Upper lobe of left lung (tissue), 6 donors: ENCODE measurements around the gene IL21R. TPM values are rescaled to one million over a fixed set of nuclear protein-coding genes. Genes with fewer than 3 reads are reported as not detected.

Source experiments
- ATAC-seq, 2 donors: fragments of 200-7000 bp; cut with Tn5 transposase; one replicate each; pipeline ENCODE4 v1.9.1; 2022; ENCODE audit warnings: mild to moderate bottlenecking in 2 of 2, moderate library complexity in 2 of 2; ENCODE audit not compliant: low FRiP score in 2 of 2
- DNase-seq, 2 donors: peaks; one replicate each; pipeline ENCODE4 v3.0.0-alpha.2; 2019 to 2020
- H3K27ac ChIP-seq, 4 donors: fragments of 200-600 bp; sonication (generic); one replicate each; pipeline ENCODE4 v1.5.1; 2016 to 2019
- H3K27me3 ChIP-seq, 4 donors: fragments of 200-600 bp; sonication (generic); one replicate each; pipeline ENCODE4 v1.5.1; 2017 to 2019
- H3K36me3 ChIP-seq, 4 donors: fragments of 200-600 bp; sonication (generic); one replicate each; pipeline ENCODE4 v1.5.1; 2016 to 2019
- H3K4me1 ChIP-seq, 4 donors: fragments of 200-600 bp; sonication (generic); one replicate each; pipeline ENCODE4 v1.5.1; 2018 to 2019
- H3K4me3 ChIP-seq, 4 donors: fragments of 200-600 bp; sonication (generic); one replicate each; pipeline ENCODE4 v1.5.1; 2017 to 2019; ENCODE audit warnings: mild to moderate bottlenecking in 2 of 4, moderate library complexity in 1 of 4
- H3K9me3 ChIP-seq, 4 donors: fragments of 200-600 bp; sonication (generic); one replicate each; pipeline ENCODE4 v1.5.1; 2018 to 2019
- CTCF ChIP-seq, 6 experiments: fragments of 450-650 bp in 4 of 6; fragments of 200-600 bp in 2 of 6; sonication (generic) in 2 of 6; IDR thresholded peaks; one replicate each; pipeline ENCODE4 v1.5.1; 2016 to 2019; ENCODE audit warnings: antibody characterized with exemption in 6 of 6
- EP300 ChIP-seq, 4 donors: sonication (generic); formaldehyde crosslinking; IDR thresholded peaks; one replicate each; pipeline ENCODE4 v1.5.1; 2017; ENCODE audit warnings: antibody characterized with exemption in 4 of 4, control low read depth in 2 of 4
- POLR2A ChIP-seq, 4 donors: fragments of 450-650 bp; IDR thresholded peaks; one replicate each; pipeline ENCODE4 v1.5.1; 2016 to 2017; ENCODE audit warnings: antibody characterized with exemption in 4 of 4, mild to moderate bottlenecking in 2 of 4
- POLR2AphosphoS5 ChIP-seq, 2 donors: sonication (generic); formaldehyde crosslinking; IDR thresholded peaks; one replicate each; pipeline ENCODE4 v1.5.1; 2017; ENCODE audit warnings: antibody characterized with exemption in 2 of 2
- WGBS, 2 donors: methylation state at CpG; one replicate each; pipeline ENCODE4 v1.1.5; 2017 to 2018; 5-methylcytosine and 5-hydroxymethylcytosine counted together
- total RNA-seq, 6 donors: library from RNA; depleted of rRNA in 4 of 6; stranded (reverse); fragments of >200 nt in 4 of 6; gene quantifications; one replicate each; pipeline versions ENCODE4 v1.1.0 to v1.2.1, GENCODE V29; 2016 to 2021
- donor health status: DM: no; HTN: no; CAD: no; lungs with moderate emphysema.
- donor health status: DM: no; HTN: yes; CAD: no; lungs with severe emphysema.

IL21R gene
- total RNA-seq = 10 to 100 TPM in 1 of 6 donors, 1 to 10 TPM in 5; 2.0 to 10.1 (median 3.6) TPM

DNA sequence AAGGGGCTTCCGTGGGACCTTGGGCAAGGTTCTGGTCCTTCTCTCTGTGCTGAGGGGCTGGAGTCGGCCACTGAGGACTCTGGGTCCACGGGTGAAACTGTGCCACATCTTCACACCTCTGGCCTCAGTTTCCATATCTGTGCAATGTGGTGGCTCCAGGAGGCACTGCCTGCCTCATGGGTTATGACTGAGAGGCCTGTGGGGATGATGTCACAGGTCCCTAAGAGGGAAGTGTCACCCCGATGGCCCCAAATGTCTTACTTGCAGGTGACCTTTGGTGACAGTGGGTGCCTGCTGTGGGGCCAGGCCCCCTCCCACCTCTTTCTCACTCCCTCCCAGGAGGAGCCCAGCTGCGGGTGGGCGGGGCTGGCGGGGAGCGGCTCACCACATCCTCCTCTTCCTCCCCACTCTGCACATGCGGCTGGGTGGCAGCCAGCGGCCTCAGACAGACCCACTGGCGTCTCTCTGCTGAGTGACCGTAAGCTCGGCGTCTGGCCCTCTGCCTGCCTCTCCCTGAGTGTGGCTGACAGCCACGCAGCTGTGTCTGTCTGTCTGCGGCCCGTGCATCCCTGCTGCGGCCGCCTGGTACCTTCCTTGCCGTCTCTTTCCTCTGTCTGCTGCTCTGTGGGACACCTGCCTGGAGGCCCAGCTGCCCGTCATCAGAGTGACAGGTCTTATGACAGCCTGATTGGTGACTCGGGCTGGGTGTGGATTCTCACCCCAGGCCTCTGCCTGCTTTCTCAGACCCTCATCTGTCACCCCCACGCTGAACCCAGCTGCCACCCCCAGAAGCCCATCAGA, at the start of gene IL21R:
IL21R (plus strand) TSS at position 407 of the 801 bp plus-strand sequence. CDS start 27,898 bp downstream, outside the sequence.
- 17 to 18% methylated on average over 8 to 14 of the region's 23 CpGs for WGBS, 2 donors
- TF ChIP-seq CTCF (IDR thresholded peaks at IDR 0.05) = no peak
- TF ChIP-seq POLR2A (IDR thresholded peaks at IDR 0.05) = peak in 1 of 4 donors; percentile 61
- peak in 1 of 2 donors; percentile 74 for TF ChIP-seq POLR2AphosphoS5 (IDR thresholded peaks at IDR 0.05)
- peak in 1 of 4 donors; percentile 19 for TF ChIP-seq EP300 (IDR thresholded peaks at IDR 0.05)
- DNase-seq (peak; percentile 72 to 93), ATAC-seq (peak; percentile 77 to 86)
- peak within 1 kb of the TSS; percentile 54 to 80 (median 79) for H3K27ac ChIP-seq
- peaks cover 23 to 51% (median 41%) of the 10 kb centered on the region in 4 donors for H3K4me1 ChIP-seq
- peak within 1 kb of the TSS; percentile 32 to 51 (median 39) for H3K4me3 ChIP-seq
- no peaks in the 10 kb centered on the region for H3K27me3 ChIP-seq
- no peaks in the 10 kb centered on the region for H3K9me3 ChIP-seq
- no peaks in the 10 kb centered on the region for H3K36me3 ChIP-seq

GRCh38 chr16:27353853-27354252, 48.1 kb upstream of the IL21R start:
- DNase-seq = no peak
- no peak for TF ChIP-seq EP300 (IDR thresholded peaks at IDR 0.05)
- no peak for TF ChIP-seq POLR2AphosphoS5 (IDR thresholded peaks at IDR 0.05)
- TF ChIP-seq POLR2A (IDR thresholded peaks at IDR 0.05) = no peak
- no peak for TF ChIP-seq CTCF (IDR thresholded peaks at IDR 0.05)
- WGBS, 2 donors = 91 to 94% methylated on average over 4 of the region's 4 CpGs
- H3K4me3 ChIP-seq = no peak overlapping the region
- no peak overlapping the region for H3K27ac ChIP-seq
- no peaks in the 10 kb centered on the region for H3K9me3 ChIP-seq
- H3K27me3 ChIP-seq = no peaks in the 10 kb centered on the region
- ATAC-seq = no peak
- H3K36me3 ChIP-seq = peaks cover 32 to 100% (median 92%) of the 10 kb centered on the region in 4 donors
- H3K4me1 ChIP-seq = peaks cover 1 to 7% (median 5%) of the 10 kb centered on the region in 4 donors

DNA sequence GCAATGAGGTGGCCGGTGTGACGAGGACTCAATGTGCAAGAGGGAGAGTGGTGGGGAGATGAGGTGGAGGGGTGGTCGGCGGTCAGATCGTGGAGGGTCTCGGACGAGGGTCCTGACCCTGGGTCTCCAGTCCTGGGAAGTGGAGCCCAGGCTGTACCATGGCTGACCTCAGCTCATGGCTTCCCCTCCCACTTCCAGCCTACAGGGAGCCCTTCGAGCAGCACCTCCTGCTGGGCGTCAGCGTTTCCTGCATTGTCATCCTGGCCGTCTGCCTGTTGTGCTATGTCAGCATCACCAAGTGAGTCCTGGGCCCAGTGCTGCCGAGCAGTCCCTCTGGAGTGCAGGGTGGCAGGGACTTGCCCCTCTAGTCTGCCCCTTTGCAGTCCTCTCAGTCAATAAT, 46.4 kb upstream of the IL21R start:
- peak overlapping the region in 1 of 4 donors; percentile 37 for H3K27ac ChIP-seq
- 68 to 75% methylated on average over 12 of the region's 12 CpGs for WGBS, 2 donors
- DNase-seq = peak; percentile 54 to 63

GRCh38 chr16:27356794-27357193, 45.2 kb upstream of the IL21R start:
- Histone ChIP-seq H3K9me3 (no peaks in the 10 kb centered on the region), H3K27me3 (no peaks in the 10 kb centered on the region), H3K27ac (peak overlapping the region in 2 of 4 donors; percentile 30 to 37), H3K4me3 (no peak overlapping the region), H3K36me3 (peaks cover 43 to 100% (median 88%) of the 10 kb centered on the region in 4 donors), H3K4me1 (peaks cover 4 to 11% (median 6%) of the 10 kb centered on the region in 4 donors)
- TF ChIP-seq CTCF (IDR thresholded peaks at IDR 0.05) (no peak), POLR2A (IDR thresholded peaks at IDR 0.05) (no peak), EP300 (IDR thresholded peaks at IDR 0.05) (no peak)
- ATAC-seq (no peak), DNase-seq (no peak)
- WGBS, 2 donors = 91 to 95% methylated on average over 4 of the region's 4 CpGs

More for the DNA sequence above, 46.4 kb upstream of the IL21R start:
- Histone ChIP-seq H3K4me3 (no peak overlapping the region), H3K36me3 (peaks cover 36 to 100% (median 89%) of the 10 kb centered on the region in 4 donors), H3K4me1 (peaks cover 4 to 11% (median 6%) of the 10 kb centered on the region in 4 donors), H3K9me3 (no peaks in the 10 kb centered on the region), H3K27me3 (no peaks in the 10 kb centered on the region)
- TF ChIP-seq EP300 (IDR thresholded peaks at IDR 0.05) = no peak
- TF ChIP-seq CTCF (IDR thresholded peaks at IDR 0.05) = peak; percentile 11 to 58 (median 49)
- peak in 1 of 2 donors; percentile 55 for TF ChIP-seq POLR2AphosphoS5 (IDR thresholded peaks at IDR 0.05)
- TF ChIP-seq POLR2A (IDR thresholded peaks at IDR 0.05) = no peak
- ATAC-seq = peak; percentile 71 to 74
